Stimulated activated CD8-positive, alpha-beta memory T cell treated with anti-CD3 and anti-CD28 coated beads, Interleukin-7, amount 100 ng/mL, for 4 hours (primary cell): ENCODE results near the gene TRPC4.

Experiments
- DNase-seq, 2 donors: peaks; one replicate each; pipeline ENCODE4 v3.0.0-alpha.2; 2020; ENCODE audit warnings: low read depth in 2 of 2

Gene TRPC4

GRCh38 chr13:37657134-37657533 is 212.4 kb downstream of the TRPC4 start:
- no peak for DNase-seq

GRCh38 chr13:37656247-37656940 is 213.2 kb downstream of the TRPC4 start:
- no peak for DNase-seq

GRCh38 chr13:37652596-37652995 is 217.0 kb downstream of the TRPC4 start:
- DNase-seq = no peak

- no peak for DNase-seq
These were observed 217.7 kb downstream of the TRPC4 start for GRCh38 chr13:37651891-37652290.

GRCh38 chr13:37648609-37649008 is 221.0 kb downstream of the TRPC4 start:
- DNase-seq = no peak

- DNase-seq = no peak
These were observed 222.4 kb downstream of the TRPC4 start for GRCh38 chr13:37647031-37647650.

GRCh38 chr13:37646531-37646930 is 223.0 kb downstream of the TRPC4 start:
- no peak for DNase-seq

- no peak for DNase-seq
These were observed 224.3 kb downstream of the TRPC4 start for GRCh38 chr13:37645181-37645740.

- DNase-seq = no peak
These were observed 228.2 kb downstream of the TRPC4 start for GRCh38 chr13:37641391-37641790.

GRCh38 chr13:37640499-37640898 is 229.1 kb downstream of the TRPC4 start:
- DNase-seq = no peak

GRCh38 chr13:37636701-37637100 is 232.9 kb downstream of the TRPC4 start:
- no peak for DNase-seq

- DNase-seq = no peak
These were observed 237.3 kb downstream of the TRPC4 start for GRCh38 chr13:37632294-37632693.

- DNase-seq = no peak
These were observed 242.1 kb downstream of the TRPC4 start for GRCh38 chr13:37627428-37627827.

GRCh38 chr13:37621811-37622361 is 247.7 kb downstream of the TRPC4 start:
- no peak for DNase-seq

- no peak for DNase-seq
These were observed 251.0 kb downstream of the TRPC4 start for GRCh38 chr13:37618554-37618953.

GRCh38 chr13:37617173-37617572 is 252.4 kb downstream of the TRPC4 start:
- no peak for DNase-seq

GRCh38 chr13:37616131-37616530 is 253.4 kb downstream of the TRPC4 start:
- DNase-seq = no peak

- DNase-seq = no peak
These were observed 254.3 kb downstream of the TRPC4 start for GRCh38 chr13:37615276-37615675.

- DNase-seq = no peak
These were observed 255.9 kb downstream of the TRPC4 start for GRCh38 chr13:37613638-37614037.

GRCh38 chr13:37613236-37613635 is 256.3 kb downstream of the TRPC4 start:
- no peak for DNase-seq

GRCh38 chr13:37608750-37609339 is 260.7 kb downstream of the TRPC4 start:
- DNase-seq = no peak

- DNase-seq = no peak
These were observed 266.7 kb downstream of the TRPC4 start for GRCh38 chr13:37602733-37603381.
